H1 (cell line): ENCODE measurements around the gene ECE2. TPM values are rescaled to one million over a fixed set of nuclear protein-coding genes. Genes with fewer than 3 reads are reported as not detected.
A peak's percentile ranks its signal among the peaks of the same experiment; 100 is the strongest.

Experiments
- CTCF ChIA-PET: fragments of 300-600 bp; sonication (Branson Sonifier 250); formaldehyde crosslinking; loops from one replicate; lab custom pipeline; 2021; ENCODE audit not compliant: partially characterized antibody; lab: Charles Lee
- POLR2A ChIA-PET: fragments of 300-600 bp; sonication (Branson Sonifier 250); formaldehyde crosslinking; loops from one replicate; lab custom pipeline; 2021; ENCODE audit warnings: inconsistent platforms; ENCODE audit not compliant: partially characterized antibody; lab: Charles Lee
- DNase-seq, 2 experiments: peaks; one replicate each; pipeline versions ENCODE4 v3.0.0 to v3.0.0-alpha.2; 2010 to 2022; ENCODE audit warnings: low spot score in 2 of 2, low read depth in 1 of 2, mixed read lengths in 1 of 2
- FAIRE-seq: peaks from 2 replicates; lab custom pipeline; 2011; peaks lifted over from hg19 to GRCh38; lab: Jason Lieb, UNC
- H2AFZ ChIP-seq: 2 replicates; pipeline ENCODE4 v1.8.1; 2012; ENCODE audit warnings: low read length, inconsistent platforms
- H2AK5ac ChIP-seq: 2 replicates; pipeline ENCODE4 v1.6.1; 2013; ENCODE audit warnings: low read depth, low read length
- H2BK120ac ChIP-seq: replicated peaks from 2 replicates; pipeline ENCODE3; 2013; ENCODE audit warnings: low read depth, low read length, inconsistent platforms
- H2BK12ac ChIP-seq: 2 replicates; pipeline ENCODE4 v1.6.1; 2013; ENCODE audit warnings: low read depth, low read length
- H2BK15ac ChIP-seq: 2 replicates; pipeline ENCODE4 v1.6.1; 2013; ENCODE audit warnings: low read length
- H2BK20ac ChIP-seq: 2 replicates; pipeline ENCODE4 v1.6.1; 2013; ENCODE audit warnings: low read length
- H2BK5ac ChIP-seq: 2 replicates; pipeline ENCODE4 v1.6.1; 2013; ENCODE audit warnings: low read depth, low read length
- H3K14ac ChIP-seq: 2 replicates; pipeline ENCODE4 v1.6.1; 2013; ENCODE audit warnings: inconsistent platforms; ENCODE audit not compliant: insufficient read length
- H3K18ac ChIP-seq: 2 replicates; pipeline ENCODE4 v1.6.1; 2013; ENCODE audit warnings: low read length; ENCODE audit errors: extremely low read depth
- H3K23ac ChIP-seq: 2 replicates; pipeline ENCODE4 v1.6.1; 2013; ENCODE audit warnings: inconsistent platforms; ENCODE audit not compliant: insufficient read length
- H3K23me2 ChIP-seq: 2 replicates; pipeline ENCODE4 v1.6.1; 2013; ENCODE audit warnings: low read depth, low read length
- H3K27ac ChIP-seq: 2 replicates; pipeline ENCODE4 v1.6.1; 2011; ENCODE audit warnings: low read depth, low read length, inconsistent platforms
- H3K27me3 ChIP-seq, 4 experiments: replicated peaks in 1 of 4; 1 replicate in 1 of 4; 2 replicates in 3 of 4; pipeline versions ENCODE4 v1.6.1 to v1.8.1; 2011 to 2013; ENCODE audit warnings: low read length in 3 of 4, mild to moderate bottlenecking in 3 of 4, inconsistent platforms in 2 of 4, mixed read lengths in 2 of 4, moderate library complexity in 1 of 4; ENCODE audit not compliant: control insufficient read depth in 3 of 4, insufficient read depth in 3 of 4; ENCODE audit errors: extremely low read depth in 1 of 4
- H3K36me3 ChIP-seq, 4 experiments: 2 replicates each; pipeline versions ENCODE4 v1.6.1 to v1.8.1; 2011 to 2013; ENCODE audit warnings: mild to moderate bottlenecking in 4 of 4, low read length in 3 of 4, moderate library complexity in 2 of 4, control low read depth in 1 of 4, inconsistent platforms in 1 of 4; ENCODE audit not compliant: insufficient read depth in 4 of 4, control insufficient read depth in 2 of 4
- H3K4ac ChIP-seq: replicated peaks from 2 replicates; pipeline ENCODE3; 2013; ENCODE audit warnings: low read length, low read depth, mixed read lengths, inconsistent platforms; ENCODE audit not compliant: insufficient read length
- H3K4me1 ChIP-seq, 4 experiments: replicated peaks in 1 of 4; 1 replicate in 1 of 4; 2 replicates in 3 of 4; pipeline versions ENCODE4 v1.6.1 to v1.8.1; 2011 to 2013; ENCODE audit warnings: low read length in 3 of 4, inconsistent platforms in 2 of 4, mixed read lengths in 1 of 4; ENCODE audit not compliant: insufficient read depth in 4 of 4, control insufficient read depth in 3 of 4
- H3K4me2 ChIP-seq, 2 experiments: 2 replicates each; pipeline versions ENCODE4 v1.6.1 to v1.8.1; 2011 to 2013; ENCODE audit warnings: low read depth in 2 of 2, low read length in 2 of 2, control low read depth in 1 of 2, inconsistent platforms in 1 of 2, mild to moderate bottlenecking in 1 of 2; ENCODE audit not compliant: insufficient read depth in 1 of 2
- H3K4me3 ChIP-seq, 4 experiments: fragments of 200-600, 300-600 bp in 1 of 4; sonication (generic), shearing (Covaris generic), sonication (Bioruptor Twin) in 1 of 4; 2 replicates each; pipeline versions ENCODE4 v1.5.1 to v1.8.1; 2011 to 2016; ENCODE audit warnings: low read length in 4 of 4, low read depth in 3 of 4, control low read depth in 2 of 4, inconsistent platforms in 2 of 4, mild to moderate bottlenecking in 2 of 4, mixed read lengths in 1 of 4, moderate library complexity in 1 of 4; ENCODE audit not compliant: insufficient read depth in 2 of 4; ENCODE audit errors: extremely low read depth in 1 of 4
- H3K56ac ChIP-seq: replicated peaks from 2 replicates; pipeline ENCODE3; 2013; ENCODE audit warnings: low read depth, mild to moderate bottlenecking, mixed read lengths, low read length, inconsistent platforms; ENCODE audit not compliant: insufficient read length
- H3K79me1 ChIP-seq: 2 replicates; pipeline ENCODE4 v1.6.1; 2013; ENCODE audit warnings: low read depth, low read length, control low read depth
- H3K79me2 ChIP-seq, 2 experiments: 2 replicates each; pipeline versions ENCODE4 v1.6.1 to v1.8.1; 2012 to 2013; ENCODE audit warnings: low read length in 2 of 2, mild to moderate bottlenecking in 2 of 2, inconsistent platforms in 1 of 2; ENCODE audit not compliant: insufficient read depth in 2 of 2, control insufficient read depth in 1 of 2
- H3K9ac ChIP-seq, 4 experiments: replicated peaks in 1 of 4; 1 replicate in 1 of 4; 2 replicates in 3 of 4; pipeline versions ENCODE4 v1.6.1 to v1.8.1; 2011 to 2013; ENCODE audit warnings: low read depth in 3 of 4, low read length in 3 of 4, control low read depth in 2 of 4, mild to moderate bottlenecking in 2 of 4, moderate library complexity in 2 of 4, inconsistent platforms in 1 of 4; ENCODE audit errors: extremely low read depth in 1 of 4
- H3K9me3 ChIP-seq, 2 experiments: 2 replicates each; pipeline versions ENCODE4 v1.6.1 to v1.8.1; 2012 to 2013; ENCODE audit warnings: mild to moderate bottlenecking in 2 of 2, moderate library complexity in 2 of 2, control low read depth in 1 of 2, inconsistent platforms in 1 of 2, low read depth in 1 of 2, low read length in 1 of 2, mixed read lengths in 1 of 2; ENCODE audit not compliant: insufficient read depth in 2 of 2
- H4K20me1 ChIP-seq, 2 experiments: replicated peaks in 1 of 2; 2 replicates each; pipeline versions ENCODE3 to v1.8.1; 2011 to 2013; ENCODE audit warnings: inconsistent platforms in 2 of 2, low read length in 2 of 2, mild to moderate bottlenecking in 1 of 2; ENCODE audit not compliant: insufficient read depth in 2 of 2, control insufficient read depth in 1 of 2
- H4K5ac ChIP-seq: 2 replicates; pipeline ENCODE4 v1.6.1; 2013; ENCODE audit warnings: low read length, low read depth, mixed read lengths, inconsistent platforms; ENCODE audit not compliant: insufficient read length
- H4K8ac ChIP-seq: 2 replicates; pipeline ENCODE4 v1.8.0; 2013; ENCODE audit warnings: mild to moderate bottlenecking, moderate library complexity, low read length, inconsistent platforms; ENCODE audit not compliant: insufficient read depth; ENCODE audit errors: extremely low read depth
- H4K91ac ChIP-seq: replicated peaks from 2 replicates; pipeline ENCODE3; 2013; ENCODE audit warnings: low read length, mixed read lengths, inconsistent platforms; ENCODE audit not compliant: insufficient read length
- CTBP2 ChIP-seq: IDR thresholded peaks from 2 replicates; pipeline ENCODE4 v1.7.0; 2011; ENCODE audit warnings: borderline replicate concordance, mild to moderate bottlenecking, moderate library complexity, mixed read lengths, low read length; ENCODE audit not compliant: insufficient read depth, insufficient read length
- EP300 ChIP-seq, 2 experiments: IDR thresholded peaks; 1 replicate in 1 of 2; 2 replicates in 1 of 2; pipeline ENCODE4 v1.6.1; 2011 to 2012; ENCODE audit warnings: low read depth in 2 of 2, low read length in 2 of 2, mild to moderate bottlenecking in 2 of 2, borderline replicate concordance in 1 of 2, inconsistent platforms in 1 of 2, moderate library complexity in 1 of 2
- GABPA ChIP-seq: IDR thresholded peaks from 2 replicates; pipeline ENCODE4 v1.6.1; 2011; ENCODE audit warnings: mild to moderate bottlenecking, low read length, moderate library complexity, borderline replicate concordance; ENCODE audit not compliant: insufficient read depth
- KDM4A ChIP-seq: IDR thresholded peaks from one replicate; pipeline ENCODE4 v1.7.1; 2012; ENCODE audit warnings: low read depth, mild to moderate bottlenecking, moderate library complexity, low read length, inconsistent platforms; ENCODE audit not compliant: severe bottlenecking
- RFX5 ChIP-seq: IDR thresholded peaks from 2 replicates; pipeline ENCODE4 v1.6.1; 2011; ENCODE audit warnings: low read depth, low read length, improper control_type of control experiment, borderline replicate concordance
- RXRA ChIP-seq: IDR thresholded peaks from 2 replicates; pipeline ENCODE4 v1.6.1; 2011; ENCODE audit warnings: low read depth, mild to moderate bottlenecking, low read length, moderate library complexity; ENCODE audit not compliant: insufficient read depth
- SRF ChIP-seq: IDR thresholded peaks from 2 replicates; pipeline ENCODE4 v1.6.1; 2011; ENCODE audit warnings: mild to moderate bottlenecking, low read depth, low read length, moderate library complexity
- SUZ12 ChIP-seq: fragments of 200-600 bp; sonication (generic); IDR thresholded peaks from 2 replicates; pipeline ENCODE4 v1.6.1; 2012; ENCODE audit warnings: mild to moderate bottlenecking, inconsistent platforms, low read length, moderate library complexity, mixed read lengths
- WGBS, 2 experiments: shearing (Covaris generic) in 1 of 2; methylation state at CpG; one replicate each; pipeline versions ENCODE4 v1.1.6 to v1.1.7; 2013 to 2015; ENCODE audit warnings: low lambda C conversion rate in 2 of 2, mixed read lengths in 2 of 2, inconsistent platforms in 1 of 2, low coverage in 1 of 2, missing lambda C conversion rate in 1 of 2; ENCODE audit not compliant: insufficient replicate concordance in 2 of 2, insufficient coverage in 1 of 2, insufficient read length in 1 of 2; ENCODE audit errors: extremely low coverage in 1 of 2, missing lambda C conversion rate in 1 of 2; 5-methylcytosine and 5-hydroxymethylcytosine counted together
- polyA plus RNA-seq, 7 experiments: library from polyadenylated mRNA; depleted of rRNA in 3 of 7; stranded (reverse) in 5 of 7; unstranded in 2 of 7; fragments of >200 nt in 5 of 7; fragments of 200-250 nt in 2 of 7; gene quantifications; 1 replicate in 5 of 7; 2 replicates in 1 of 7; 4 replicates in 1 of 7; pipeline versions ENCODE4 v1.2.1 to v1.2.3, GENCODE V29; 2011 to 2013; ENCODE audit warnings: missing spikeins in 2 of 7, mixed read lengths in 2 of 7
- total RNA-seq: library from RNA; stranded (reverse); fragmentation: NEBNext Ultra II Directional; extraction: Animal tissue kit (Norgen Biotek cat#: 25700); gene quantifications from 2 replicates; pipeline ENCODE4 v1.2.1, GENCODE V29; 2021
- TF ChIP-seq, protein P1 (sequence below): IDR thresholded peaks from 2 replicates; pipeline ENCODE4 v1.6.1; 2012; ENCODE audit warnings: inconsistent platforms
- TF ChIP-seq, protein P2 (sequence below): IDR thresholded peaks from 2 replicates; pipeline ENCODE4 v1.6.1; 2012; ENCODE audit warnings: inconsistent platforms

The ECE2 gene
- total and polyA plus RNA-seq, 2 of the 8 experiments (the other 6 are each of a cell fraction or from before 2014, with no cell fraction given), result 0.44 to 0.86 TPM

DNA sequence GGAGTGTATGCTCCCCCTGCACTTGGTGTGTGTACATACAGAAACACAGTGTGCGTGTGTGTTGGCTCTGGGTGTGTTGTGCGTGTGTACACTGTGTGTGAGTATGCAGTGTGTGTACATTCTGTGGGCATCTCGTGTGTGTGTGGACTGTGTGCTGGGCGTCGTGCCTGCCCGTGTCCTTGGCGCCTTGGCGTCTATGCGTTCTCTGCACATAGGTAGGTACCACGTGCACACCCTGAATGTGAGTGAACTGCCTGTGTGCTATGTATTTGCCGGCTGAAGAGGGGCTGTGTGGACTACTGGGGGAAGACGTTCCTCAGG lies 481 bp upstream of the ECE2 start:
- TF ChIP-seq, protein P1, sequence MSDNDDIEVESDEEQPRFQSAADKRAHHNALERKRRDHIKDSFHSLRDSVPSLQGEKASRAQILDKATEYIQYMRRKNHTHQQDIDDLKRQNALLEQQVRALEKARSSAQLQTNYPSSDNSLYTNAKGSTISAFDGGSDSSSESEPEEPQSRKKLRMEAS, result 0 out of 2 replicates have a peak, but pooled peaks have one; percentile 33
- TF ChIP-seq CTBP2 (no peak), SRF (no peak), EP300 (IDR thresholded peaks at IDR 0.05; ENCODE audit: borderline replicate concordance in 1 of 2, low read depth in 2 of 2, low read length in 2 of 2) (no peak), RXRA (no peak), SUZ12 (peak; percentile 38; the same call in 1 of the 2 replicates), KDM4A (no peak), GABPA (no peak), RFX5 (no peak)
- TF ChIP-seq, protein P2, sequence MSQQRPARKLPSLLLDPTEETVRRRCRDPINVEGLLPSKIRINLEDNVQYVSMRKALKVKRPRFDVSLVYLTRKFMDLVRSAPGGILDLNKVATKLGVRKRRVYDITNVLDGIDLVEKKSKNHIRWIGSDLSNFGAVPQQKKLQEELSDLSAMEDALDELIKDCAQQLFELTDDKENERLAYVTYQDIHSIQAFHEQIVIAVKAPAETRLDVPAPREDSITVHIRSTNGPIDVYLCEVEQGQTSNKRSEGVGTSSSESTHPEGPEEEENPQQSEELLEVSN, result no peak
- H3K23ac ChIP-seq, result peak overlapping the region; percentile 71
- H4K5ac ChIP-seq, result no peak overlapping the region
- no peak overlapping the region for H3K56ac ChIP-seq
- no peaks in the 10 kb centered on the region; the same call in 1 of the 2 replicates for H3K79me1 ChIP-seq
- H3K79me2 ChIP-seq, result no peaks in the 10 kb centered on the region
- peaks cover 0 to 5% of the 10 kb centered on the region in 2 experiments for H4K20me1 ChIP-seq
- FAIRE-seq (no peak), DNase-seq (no peak)
- H3K4ac ChIP-seq, result peak overlapping the region; percentile 53
- H3K9ac ChIP-seq, result peak overlapping the region in 1 of 4 experiments; percentile 36; a peak in 1 of 7 replicates
- CTCF ChIA-PET, result no interaction called here
- H3K23me2 ChIP-seq, result peaks cover 9% of the 10 kb centered on the region
- peak overlapping the region; percentile 98 for H2BK20ac ChIP-seq
- H2BK15ac ChIP-seq, result peak overlapping the region; percentile 98
- peak overlapping the region; percentile 63; the same call in 1 of the 2 replicates for H2AFZ ChIP-seq
- peak overlapping the region; percentile 46 for H4K91ac ChIP-seq
- H3K4me1 ChIP-seq, result peaks cover 0 to 7% (median 3%) of the 10 kb centered on the region in 4 experiments; a peak in 5 of 7 replicates
- H3K4me2 ChIP-seq, result peak overlapping the region; percentile 52 to 87
- peak overlapping the region; percentile 20; the same call in 1 of the 2 replicates for H4K8ac ChIP-seq
- H3K36me3 ChIP-seq, result no peaks in the 10 kb centered on the region
- peak overlapping the region; percentile 96; the same call in 1 of the 2 replicates for H2BK12ac ChIP-seq
- H2BK5ac ChIP-seq, result no peak overlapping the region
- H3K27me3 ChIP-seq, result peaks cover 8 to 32% (median 26%) of the 10 kb centered on the region in 4 experiments
- no peak overlapping the region for H3K14ac ChIP-seq
- H2AK5ac ChIP-seq, result peak overlapping the region; percentile 69; the same call in 1 of the 2 replicates
- POLR2A ChIA-PET, result interaction anchor here (0.7 kb wide), 1 partner anchor 15 kb away, joined by 3 read pairs; no protein-coding TSS in a partner anchor
- H3K9me3 ChIP-seq, result no peaks in the 10 kb centered on the region
- peak overlapping the region; percentile 31 to 60 (median 42); a peak in 7 of 8 replicates for H3K4me3 ChIP-seq
- no peak overlapping the region for H2BK120ac ChIP-seq
- no peak overlapping the region for H3K27ac ChIP-seq
- no peak overlapping the region for H3K18ac ChIP-seq
- 80% methylated on average over 12 of the region's 12 CpGs; no CpG with 5 or more reads in 1 of the 2 experiments for WGBS, 2 experiments
